H1 (cell line): ENCODE data around the gene MED12L.

Source experiments
- ATF2 ChIP-seq: IDR thresholded peaks from 2 replicates; pipeline ENCODE4 v1.6.1; 2012; ENCODE audit warnings: low read length, inconsistent platforms
- CBX8 ChIP-seq: fragments of 300-800, 300-1000 bp; sonication (generic); IDR thresholded peaks from 2 replicates; pipeline ENCODE4 v1.7.1; 2016; ENCODE audit warnings: low read depth, low read length, borderline replicate concordance
- CTCF ChIP-seq, 3 experiments: IDR thresholded peaks; 1 replicate in 2 of 3; 2 replicates in 1 of 3; pipeline versions ENCODE4 v1.5.1 to v1.6.1; 2011; ENCODE audit warnings: low read length in 3 of 3, mild to moderate bottlenecking in 3 of 3, inconsistent platforms in 2 of 3, low read depth in 1 of 3, moderate library complexity in 1 of 3; ENCODE audit not compliant: insufficient read depth in 1 of 3; ENCODE audit errors: control extremely low read depth in 1 of 3
- EGR1 ChIP-seq: IDR thresholded peaks from 2 replicates; pipeline ENCODE4 v1.6.1; 2011; ENCODE audit warnings: low read depth, low read length, borderline replicate concordance
- EZH2 ChIP-seq: fragments of 200-600 bp; sonication (generic); IDR thresholded peaks from 2 replicates; pipeline ENCODE4 v1.7.1; 2012; ENCODE audit warnings: low read depth, mild to moderate bottlenecking, moderate library complexity, low read length, inconsistent platforms; ENCODE audit not compliant: severe bottlenecking
- HDAC6 ChIP-seq: IDR thresholded peaks from one replicate; pipeline ENCODE4 v1.7.1; 2012; ENCODE audit warnings: low read depth, mild to moderate bottlenecking, inconsistent platforms, low read length, moderate library complexity
- PHF8 ChIP-seq: fragments of 200-600 bp; sonication (generic); conservative IDR thresholded peaks from 2 replicates; pipeline ENCODE4 v1.7.1; 2012; ENCODE audit warnings: low read depth, mild to moderate bottlenecking, inconsistent platforms, low read length, moderate library complexity
- SP4 ChIP-seq: IDR thresholded peaks from 2 replicates; pipeline ENCODE4 v1.6.1; 2012; ENCODE audit warnings: low read length, inconsistent platforms

- TF ChIP-seq SP4 (no peak), EGR1 (no peak), HDAC6 (no peak), PHF8 (no peak), EZH2 (no peak), CBX8 (no peak), CTCF (IDR thresholded peaks at IDR 0.05; ENCODE audit: control extremely low read depth in 1 of 3, insufficient read depth in 1 of 3, low read depth in 1 of 3, low read length in 3 of 3) (no peak), ATF2 (no peak)
Observed at GRCh38 chr3:151228666-151229040, 143.2 kb downstream of the MED12L start.
